HEK293T (cell line): Measurements from ENCODE around the gene ARL6IP6.

Experiments
- CTCF ChIA-PET: fragments of 350-600 bp; formaldehyde crosslinking; extraction: SDS; loops from one replicate; lab custom pipeline; 2021; ENCODE audit warnings: antibody characterized with exemption, inconsistent platforms; lab: Yijun Ruan, JAX
- POLR2A ChIA-PET: fragments of 350-600 bp; formaldehyde crosslinking; extraction: SDS; loops from one replicate; lab custom pipeline; 2020; ENCODE audit warnings: antibody characterized with exemption, inconsistent platforms; lab: Yijun Ruan, JAX
- DNase-seq: peaks from one replicate; pipeline ENCODE4 v3.0.0; 2012; ENCODE audit warnings: mixed read lengths; ENCODE audit errors: extremely low spot score
- ARNT ChIP-seq: fragments of 450-650 bp; IDR thresholded peaks from 2 replicates; pipeline ENCODE4 v1.6.1; 2017; ENCODE audit warnings: mild to moderate bottlenecking
- BHLHE40 ChIP-seq: fragments of 450-650 bp; IDR thresholded peaks from 2 replicates; pipeline ENCODE4 v1.6.1; 2016; ENCODE audit warnings: mild to moderate bottlenecking, moderate library complexity, borderline replicate concordance
- CTBP1 ChIP-seq: fragments of 450-650 bp; IDR thresholded peaks from 2 replicates; pipeline ENCODE4 v1.6.1; 2016; ENCODE audit warnings: borderline replicate concordance
- ELF4 ChIP-seq: fragments of 450-650 bp; IDR thresholded peaks from 2 replicates; pipeline ENCODE4 v1.6.1; 2017; ENCODE audit warnings: antibody characterized with exemption
- FOXA1 ChIP-seq: fragments of 450-650 bp; IDR thresholded peaks from 2 replicates; pipeline ENCODE4 v1.6.1; 2016; ENCODE audit warnings: mild to moderate bottlenecking
- FOXK2 ChIP-seq: fragments of 450-650 bp; IDR thresholded peaks from 2 replicates; pipeline ENCODE4 v1.6.1; 2016; ENCODE audit warnings: mild to moderate bottlenecking
- FOXM1 ChIP-seq: fragments of 450-650 bp; IDR thresholded peaks from 2 replicates; pipeline ENCODE4 v1.6.1; 2017; ENCODE audit warnings: mild to moderate bottlenecking, borderline replicate concordance
- HDGF ChIP-seq: fragments of 450-650 bp; IDR thresholded peaks from 2 replicates; pipeline ENCODE4 v1.6.1; 2017; ENCODE audit warnings: antibody characterized with exemption, borderline replicate concordance
- L3MBTL2 ChIP-seq: fragments of 450-650 bp; conservative IDR thresholded peaks from 2 replicates; pipeline ENCODE4 v1.6.1; 2016; ENCODE audit warnings: mild to moderate bottlenecking
- LEF1 ChIP-seq: fragments of 450-650 bp; IDR thresholded peaks from 2 replicates; pipeline ENCODE4 v1.6.1; 2017; ENCODE audit warnings: mild to moderate bottlenecking, borderline replicate concordance
- NFRKB ChIP-seq: fragments of 450-650 bp; IDR thresholded peaks from 2 replicates; pipeline ENCODE4 v1.6.1; 2016; ENCODE audit warnings: mild to moderate bottlenecking, moderate library complexity
- PKNOX1 ChIP-seq: fragments of 450-650 bp; IDR thresholded peaks from 2 replicates; pipeline ENCODE4 v1.6.1; 2016
- SP1 ChIP-seq: fragments of 450-650 bp; IDR thresholded peaks from 2 replicates; pipeline ENCODE4 v1.6.1; 2017
- SUZ12 ChIP-seq: fragments of 450-650 bp; IDR thresholded peaks from 2 replicates; pipeline ENCODE4 v1.6.1; 2016; ENCODE audit warnings: mild to moderate bottlenecking
- TARDBP ChIP-seq: fragments of 450-650 bp; IDR thresholded peaks from 2 replicates; pipeline ENCODE4 v1.6.1; 2016
- ZNF384 ChIP-seq: fragments of 450-650 bp; IDR thresholded peaks from 2 replicates; pipeline ENCODE4 v1.6.1; 2016

ARL6IP6 gene

DNA sequence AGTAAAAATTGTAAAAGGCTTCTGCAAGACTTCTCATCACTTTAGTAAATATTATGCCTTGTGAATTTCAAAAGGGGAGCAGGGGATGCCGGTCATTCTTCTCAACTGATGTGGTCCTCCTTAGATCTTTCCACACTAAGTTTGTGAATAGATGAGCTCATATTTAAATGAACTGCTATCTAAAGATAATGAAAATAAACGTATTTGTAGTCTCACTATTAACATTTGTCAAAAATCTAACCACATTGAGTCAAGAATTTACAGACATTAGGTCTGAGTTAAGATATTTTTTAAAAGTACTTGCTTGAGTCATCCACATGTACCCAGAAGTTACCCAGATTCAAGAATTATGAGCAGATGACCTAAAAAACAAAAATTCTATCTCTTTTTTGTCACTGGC lies 7.7 kb upstream of the ARL6IP6 start:
- DNase-seq = no peak
- POLR2A ChIA-PET = no interaction called here
- CTCF ChIA-PET = no interaction called here
- TF ChIP-seq ZNF384 (no peak), SUZ12 (no peak), FOXM1 (no peak), LEF1 (no peak), HDGF (no peak), SP1 (no peak), L3MBTL2 (no peak), TARDBP (no peak), PKNOX1 (no peak), ELF4 (no peak), FOXK2 (no peak), BHLHE40 (no peak), FOXA1 (no peak), ARNT (no peak), NFRKB (no peak), CTBP1 (no peak)

DNA sequence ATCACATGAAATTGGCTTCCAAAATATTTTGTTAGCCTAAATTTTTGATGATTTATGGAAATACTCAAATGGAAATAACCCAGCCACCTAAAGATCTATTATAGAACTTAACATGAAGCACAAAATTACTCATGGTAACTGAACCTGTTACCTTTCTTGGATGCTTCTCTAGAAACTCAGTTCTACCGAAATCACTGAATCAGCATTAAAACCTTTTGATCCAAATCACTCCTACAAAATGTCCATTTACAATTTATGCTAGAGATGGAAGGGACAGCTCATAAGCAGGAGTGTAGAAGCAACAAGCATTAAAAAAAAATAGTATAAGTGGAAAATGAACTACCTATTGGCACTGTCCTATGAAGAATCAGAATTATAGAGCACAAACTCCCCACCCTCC lies 3.3 kb upstream of the ARL6IP6 start:
- ChIA-PET CTCF (no interaction called here), POLR2A (no interaction called here)
- TF ChIP-seq SUZ12 = no peak
- no peak for TF ChIP-seq ZNF384
- no peak for TF ChIP-seq CTBP1
- TF ChIP-seq HDGF = no peak
- TF ChIP-seq ARNT = no peak
- TF ChIP-seq FOXK2 = no peak
- TF ChIP-seq NFRKB = no peak
- TF ChIP-seq FOXM1 = no peak
- no peak for TF ChIP-seq FOXA1
- no peak for TF ChIP-seq TARDBP
- TF ChIP-seq L3MBTL2 = no peak
- TF ChIP-seq ELF4 = no peak
- no peak for TF ChIP-seq BHLHE40
- no peak for TF ChIP-seq PKNOX1
- TF ChIP-seq LEF1 = no peak
- no peak for DNase-seq

- DNase-seq = peak; percentile 34
- TF ChIP-seq ELF4 (no peak), CTBP1 (peak; percentile 63; the same call in 1 of the 2 replicates), BHLHE40 (no peak), SP1 (no peak), FOXA1 (no peak)
- ChIA-PET CTCF (interaction anchor here (0.7 to 1.3 kb wide), 3 partner anchors 19 to 690 kb away, joined by 3 to 4 read pairs (median 3); no protein-coding TSS in a partner anchor), POLR2A (interaction anchor here (0.8 kb wide), 1 partner anchor 540 kb away, joined by 3 read pairs; the partner anchor contains the start of gene STAM2)
Observed at GRCh38 chr2:152715854-152716428, 2.5 kb upstream of the ARL6IP6 start.

- ChIA-PET CTCF (interaction anchor here (0.7 to 1.3 kb wide), 4 partner anchors 20 to 812 kb away, joined by 3 to 4 read pairs (median 4); no protein-coding TSS in a partner anchor), POLR2A (interaction anchor here (0.8 to 1.6 kb wide), 7 partner anchors 10 to 541 kb away, joined by 3 to 5 read pairs (median 4); partner anchors contain the start of gene STAM2)
- no peak for TF ChIP-seq PKNOX1
- no peak for TF ChIP-seq ELF4
- TF ChIP-seq FOXA1 = no peak
- TF ChIP-seq FOXK2 = no peak
- TF ChIP-seq FOXM1 = no peak
- TF ChIP-seq HDGF = no peak
- no peak for TF ChIP-seq TARDBP
- TF ChIP-seq CTBP1 = no peak
- TF ChIP-seq LEF1 = no peak
- TF ChIP-seq SP1 = no peak
- TF ChIP-seq ARNT = no peak
- no peak for TF ChIP-seq L3MBTL2
- no peak for TF ChIP-seq BHLHE40
- no peak for TF ChIP-seq ZNF384
- TF ChIP-seq NFRKB = no peak
- DNase-seq = peak; percentile 24
Observed at GRCh38 chr2:152716805-152717227, 1.6 kb upstream of the ARL6IP6 start.

GRCh38 chr2:152717228-152718075 lies 968 bp upstream of the ARL6IP6 start, which contains the start of gene PRPF40A:
PRPF40A (minus strand) TSS chr2:152717461; CDS start chr2:152717439, 22 bp downstream.
- CTCF ChIA-PET = interaction anchor here (0.7 kb wide), 2 partner anchors 140 to 811 kb away, joined by 3 to 4 read pairs; no protein-coding TSS in a partner anchor
- POLR2A ChIA-PET = interaction anchor here (0.9 to 1.6 kb wide), 6 partner anchors 9 to 26 kb away, joined by 3 to 5 read pairs (median 4); no protein-coding TSS in a partner anchor
- peak; percentile 97 for DNase-seq
- TF ChIP-seq PKNOX1 = peak; percentile 99
- peak; percentile 29; the same call in 1 of the 2 replicates for TF ChIP-seq FOXM1
- no peak for TF ChIP-seq FOXK2
- TF ChIP-seq ELF4 = peak; percentile 36; the same call in 1 of the 2 replicates
- TF ChIP-seq L3MBTL2 = peak; percentile 13; the same call in 1 of the 2 replicates
